A549 treated with GW870086 at 1 μM for 4 hours (cell line): ENCODE measurements around the gene ARMCX2. TPM values are rescaled to one million over a fixed set of nuclear protein-coding genes. Genes with fewer than 3 reads are reported as not detected.

Source experiments
- total RNA-seq: library from RNA; stranded (reverse); fragments of 200-300 nt; extraction: Qiagen RNA extraction; gene quantifications from 5 replicates; pipeline ENCODE4 v1.2.3, GENCODE V29; 2022; ENCODE audit warnings: low read depth

Gene ARMCX2
- total RNA-seq, result 0.05 to 0.21 TPM (median 0.10 TPM) in 3 of 5 replicates, not detected in the others

GRCh38 chrX:101659601-101660063, at the start of gene ARMCX2:
TSS of gene ARMCX2 (minus strand) at chrX:101659850. CDS start at chrX:101657588, 2,262 bp downstream.

GRCh38 chrX:101617211-101618191, 42.1 kb downstream of the ARMCX2 start, which contains the start of gene ARMCX6:
TSS of gene ARMCX6 (minus strand) at chrX:101618000. CDS start at chrX:101616620, 1,380 bp downstream.

Other genes starting within 250 kb of the ARMCX2 start
- gene ARMCX4, start 174.4 kb downstream of the ARMCX2 start, total RNA-seq, result 0.35 to 0.57 TPM (median 0.50 TPM) in 5 replicates
- 0.21 to 0.46 TPM (median 0.35 TPM) in 5 replicates for gene ARMCX1, start 109.3 kb downstream of the ARMCX2 start, total RNA-seq
- 47.0 to 54.5 TPM (median 49.5 TPM) in 5 replicates for gene ARMCX6, start 41.9 kb downstream of the ARMCX2 start, total RNA-seq
- 20.1 to 26.0 TPM (median 23.0 TPM) in 5 replicates for gene ARMCX3, start 36.7 kb downstream of the ARMCX2 start, total RNA-seq